KMS-11 (cell line): Measurements from ENCODE around the gene SCAI.

Experiments used
- H2AFZ ChIP-seq: fragments of 200-600 bp; sonication (generic); 2 replicates; pipeline ENCODE4 v1.6.1; 2016; ENCODE audit warnings: antibody characterized with exemption, mixed run types, low read depth
- H3K27ac ChIP-seq: fragments of 200-600 bp; sonication (generic); 2 replicates; pipeline ENCODE4 v1.6.1; 2016; ENCODE audit warnings: mild to moderate bottlenecking, mixed run types
- H3K27me3 ChIP-seq: fragments of 200-600 bp; sonication (generic); 2 replicates; pipeline ENCODE4 v1.6.1; 2017; ENCODE audit warnings: mild to moderate bottlenecking, low read depth, mixed run types, moderate library complexity; ENCODE audit not compliant: insufficient read depth
- H3K36me3 ChIP-seq: fragments of 200-600 bp; sonication (generic); 2 replicates; pipeline ENCODE4 v1.6.1; 2017; ENCODE audit warnings: mild to moderate bottlenecking, mixed run types; ENCODE audit not compliant: insufficient read depth
- H3K4me1 ChIP-seq: fragments of 200-600 bp; sonication (generic); 2 replicates; pipeline ENCODE4 v1.6.1; 2016; ENCODE audit warnings: mild to moderate bottlenecking, low read depth, mixed run types; ENCODE audit not compliant: poor library complexity, severe bottlenecking
- H3K4me2 ChIP-seq: fragments of 200-600 bp; sonication (generic); 2 replicates; pipeline ENCODE4 v1.7.0; 2016; ENCODE audit warnings: mild to moderate bottlenecking, mixed run types
- H3K4me3 ChIP-seq: fragments of 200-600 bp; sonication (generic); IDR thresholded peaks from 2 replicates; pipeline ENCODE4 v1.6.1; 2017; ENCODE audit warnings: low read depth, low read length, mixed read lengths; ENCODE audit not compliant: insufficient read depth
- H3K79me2 ChIP-seq: fragments of 200-600 bp; sonication (generic); 2 replicates; pipeline ENCODE4 v1.6.1; 2016; ENCODE audit warnings: low read depth, mixed run types; ENCODE audit not compliant: insufficient read depth
- H3K9ac ChIP-seq: fragments of 200-600 bp; sonication (generic); 2 replicates; pipeline ENCODE4 v1.6.1; 2016; ENCODE audit warnings: mild to moderate bottlenecking, mixed run types
- H4K20me1 ChIP-seq: fragments of 200-600 bp; sonication (generic); 2 replicates; pipeline ENCODE4 v1.6.1; 2016; ENCODE audit warnings: mild to moderate bottlenecking, mixed run types; ENCODE audit not compliant: insufficient read depth
- CTCF ChIP-seq: fragments of 200-600 bp; sonication (generic); conservative IDR thresholded peaks from 2 replicates; pipeline ENCODE4 v1.6.1; 2017; ENCODE audit warnings: low read depth, mild to moderate bottlenecking, antibody characterized with exemption, low read length, moderate library complexity, mixed read lengths

Gene SCAI

GRCh38 chr9:124940894-124941678 lies 202.2 kb downstream of the SCAI start, which contains the start of gene GOLGA1:
Gene GOLGA1 (minus strand): TSS chr9:124941083. CDS start chr9:124938711, 2,372 bp downstream.
- H3K27me3 ChIP-seq: no peaks in the 10 kb centered on the region
- TF ChIP-seq CTCF: no peak

GRCh38 chr9:124940521-124940893 lies 202.8 kb downstream of the SCAI start:
- Histone ChIP-seq H3K4me1 (peaks cover 19% of the 10 kb centered on the region), H3K27me3 (no peaks in the 10 kb centered on the region), H3K4me3 (no peak overlapping the region), H3K4me2 (peak overlapping the region; percentile 68), H3K9ac (peak overlapping the region; percentile 80), H4K20me1 (no peaks in the 10 kb centered on the region), H2AFZ (peak overlapping the region; percentile 89), H3K79me2 (no peaks in the 10 kb centered on the region), H3K27ac (peak overlapping the region; percentile 83), H3K36me3 (no peaks in the 10 kb centered on the region)
- no peak for TF ChIP-seq CTCF

More at GRCh38 chr9:124940894-124941678, 202.2 kb downstream of the SCAI start, which contains the start of gene GOLGA1:
- Histone ChIP-seq H3K4me2 (peak within 1 kb of the TSS; percentile 82), H3K36me3 (no peaks in the 10 kb centered on the region), H3K27ac (peak within 1 kb of the TSS; percentile 83), H2AFZ (peak within 1 kb of the TSS; percentile 89), H3K4me1 (peaks cover 19% of the 10 kb centered on the region), H3K79me2 (no peaks in the 10 kb centered on the region), H4K20me1 (no peaks in the 10 kb centered on the region), H3K9ac (peak within 1 kb of the TSS; percentile 80), H3K4me3 (no peak within 1 kb of the TSS)

GRCh38 chr9:124939944-124940343 lies 203.4 kb downstream of the SCAI start:
- TF ChIP-seq CTCF: no peak
- H3K4me2 ChIP-seq: peak overlapping the region; percentile 68
- H3K9ac ChIP-seq: peak overlapping the region; percentile 80; the same call in 1 of the 2 replicates
- H3K27ac ChIP-seq: no peak overlapping the region; the same call in 1 of the 2 replicates
- H3K4me1 ChIP-seq: peaks cover 19% of the 10 kb centered on the region
- H3K27me3 ChIP-seq: no peaks in the 10 kb centered on the region
- peak overlapping the region; percentile 89; the same call in 1 of the 2 replicates for H2AFZ ChIP-seq
- H3K36me3 ChIP-seq: no peaks in the 10 kb centered on the region
- H3K4me3 ChIP-seq: no peak overlapping the region
- H4K20me1 ChIP-seq: no peaks in the 10 kb centered on the region
- no peaks in the 10 kb centered on the region for H3K79me2 ChIP-seq

- no peak for TF ChIP-seq CTCF
- Histone ChIP-seq H3K79me2 (no peaks in the 10 kb centered on the region), H3K27me3 (no peaks in the 10 kb centered on the region), H4K20me1 (no peaks in the 10 kb centered on the region), H3K4me1 (no peaks in the 10 kb centered on the region), H3K4me3 (no peak overlapping the region), H3K9ac (no peak overlapping the region), H3K36me3 (no peaks in the 10 kb centered on the region), H3K4me2 (no peak overlapping the region), H3K27ac (no peak overlapping the region), H2AFZ (no peak overlapping the region)
These were observed 209.0 kb downstream of the SCAI start for GRCh38 chr9:124934290-124934689.
